Measurements from ENCODE around the gene KLHDC4. TPM values are rescaled to one million over a fixed set of nuclear protein-coding genes. Genes with fewer than 3 reads are reported as not detected.

KLHDC4 gene
- total RNA-seq, 6 experiments from 2014 or later, result 11.6 to 22.7 (median 14.4) TPM

GRCh38 chr16:87736008-87736382 is 29.8 kb downstream of the KLHDC4 start:
- DNase-seq (no peak), ATAC-seq (peak in 1 of 4 donors; percentile 19)
- WGBS (ENCODE audit: insufficient coverage, low coverage, low lambda C conversion rate, missing lambda C conversion rate), result 75% methylated on average over 7 of the region's 12 CpGs
- TF ChIP-seq, protein P1, sequence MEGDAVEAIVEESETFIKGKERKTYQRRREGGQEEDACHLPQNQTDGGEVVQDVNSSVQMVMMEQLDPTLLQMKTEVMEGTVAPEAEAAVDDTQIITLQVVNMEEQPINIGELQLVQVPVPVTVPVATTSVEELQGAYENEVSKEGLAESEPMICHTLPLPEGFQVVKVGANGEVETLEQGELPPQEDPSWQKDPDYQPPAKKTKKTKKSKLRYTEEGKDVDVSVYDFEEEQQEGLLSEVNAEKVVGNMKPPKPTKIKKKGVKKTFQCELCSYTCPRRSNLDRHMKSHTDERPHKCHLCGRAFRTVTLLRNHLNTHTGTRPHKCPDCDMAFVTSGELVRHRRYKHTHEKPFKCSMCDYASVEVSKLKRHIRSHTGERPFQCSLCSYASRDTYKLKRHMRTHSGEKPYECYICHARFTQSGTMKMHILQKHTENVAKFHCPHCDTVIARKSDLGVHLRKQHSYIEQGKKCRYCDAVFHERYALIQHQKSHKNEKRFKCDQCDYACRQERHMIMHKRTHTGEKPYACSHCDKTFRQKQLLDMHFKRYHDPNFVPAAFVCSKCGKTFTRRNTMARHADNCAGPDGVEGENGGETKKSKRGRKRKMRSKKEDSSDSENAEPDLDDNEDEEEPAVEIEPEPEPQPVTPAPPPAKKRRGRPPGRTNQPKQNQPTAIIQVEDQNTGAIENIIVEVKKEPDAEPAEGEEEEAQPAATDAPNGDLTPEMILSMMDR (IDR thresholded peaks at IDR 0.05), result no peak
- no peak for TF ChIP-seq POLR2A (IDR thresholded peaks at IDR 0.05)
- H3K36me3 ChIP-seq, result no peaks in the 10 kb centered on the region
- H3K9me3 ChIP-seq, result no peaks in the 10 kb centered on the region
- H3K27me3 ChIP-seq, result no peaks in the 10 kb centered on the region
- H3K4me3 ChIP-seq, result no peak overlapping the region
- intact Hi-C loops (cut with DNase I), result no loop called here
- H3K27ac ChIP-seq, result no peak overlapping the region
- H3K4me1 ChIP-seq, result no peaks in the 10 kb centered on the region

DNA sequence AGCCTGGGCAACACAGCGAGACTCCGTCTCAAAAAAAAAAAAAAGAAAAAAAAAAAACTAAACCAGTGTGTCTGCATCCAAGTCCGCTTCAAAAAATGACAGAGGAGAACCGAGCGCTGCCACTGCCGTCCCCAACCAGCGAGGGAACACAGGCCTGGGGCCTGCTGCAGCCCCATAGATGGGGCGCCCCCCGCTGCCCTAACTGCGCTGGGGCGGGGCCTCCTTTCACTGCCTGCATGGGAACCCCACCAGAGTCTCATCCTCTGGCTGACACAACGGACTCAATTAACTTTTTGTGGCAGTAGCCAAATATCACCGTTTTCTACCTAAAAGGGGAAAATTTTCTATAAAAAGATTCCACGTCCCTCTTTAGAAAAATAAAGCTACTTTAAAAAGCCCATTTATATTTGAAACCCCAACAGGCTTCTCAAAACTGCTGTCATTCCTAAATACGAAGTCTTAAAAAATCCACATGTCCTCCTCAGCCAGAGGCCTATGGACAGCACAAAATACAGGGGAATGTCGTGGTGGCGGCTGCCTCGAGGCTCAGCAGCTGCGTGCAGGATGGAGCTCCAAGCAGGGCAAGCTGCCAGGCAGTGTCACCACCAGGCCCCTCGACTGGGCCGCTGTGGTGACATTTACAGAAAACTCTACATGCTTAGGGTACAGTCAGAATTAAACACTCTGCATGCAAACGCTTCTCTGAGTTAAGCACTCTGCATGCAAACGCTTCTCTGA is 30.3 kb downstream of the KLHDC4 start:
- no peak for DNase-seq
- 90% methylated on average over 16 of the region's 23 CpGs for WGBS (ENCODE audit: insufficient coverage, low coverage, low lambda C conversion rate, missing lambda C conversion rate)

GRCh38 chr16:87734644-87735043 is 31.1 kb downstream of the KLHDC4 start:
- Histone ChIP-seq H3K4me1 (no peaks in the 10 kb centered on the region), H3K9me3 (no peaks in the 10 kb centered on the region), H3K36me3 (peaks cover 0 to 7% (median 0%) of the 10 kb centered on the region in 4 donors), H3K4me3 (no peak overlapping the region), H3K27me3 (no peaks in the 10 kb centered on the region), H3K27ac (no peak overlapping the region)
- DNase-seq (no peak), ATAC-seq (no peak)
- intact Hi-C loops (cut with DNase I), result no loop called here
- WGBS (ENCODE audit: insufficient coverage, low coverage, low lambda C conversion rate, missing lambda C conversion rate), result 90% methylated on average over 2 of the region's 14 CpGs
- TF ChIP-seq, protein P1 (IDR thresholded peaks at IDR 0.05), result no peak
- no peak for TF ChIP-seq POLR2A (IDR thresholded peaks at IDR 0.05)

More for the DNA sequence above, 30.3 kb downstream of the KLHDC4 start:
- ATAC-seq, result no peak
- H3K36me3 ChIP-seq, result no peaks in the 10 kb centered on the region
- no peaks in the 10 kb centered on the region for H3K27me3 ChIP-seq
- H3K9me3 ChIP-seq, result no peaks in the 10 kb centered on the region
- no peak overlapping the region for H3K4me3 ChIP-seq
- TF ChIP-seq, protein P1 (IDR thresholded peaks at IDR 0.05), result no peak
- TF ChIP-seq POLR2A (IDR thresholded peaks at IDR 0.05), result no peak
- no peaks in the 10 kb centered on the region for H3K4me1 ChIP-seq
- intact Hi-C loops (cut with DNase I), result no loop called here
- H3K27ac ChIP-seq, result no peak overlapping the region

GRCh38 chr16:87733190-87733589 is 32.6 kb downstream of the KLHDC4 start:
- Histone ChIP-seq H3K27ac (no peak overlapping the region), H3K4me1 (no peaks in the 10 kb centered on the region), H3K4me3 (no peak overlapping the region), H3K27me3 (no peaks in the 10 kb centered on the region), H3K9me3 (no peaks in the 10 kb centered on the region), H3K36me3 (peaks cover 0 to 13% (median 2%) of the 10 kb centered on the region in 4 donors)
- DNase-seq (no peak), ATAC-seq (no peak)
- intact Hi-C loops (cut with DNase I), result no loop called here
- no peak for TF ChIP-seq POLR2A (IDR thresholded peaks at IDR 0.05)
- TF ChIP-seq, protein P1 (IDR thresholded peaks at IDR 0.05), result no peak
- WGBS (ENCODE audit: insufficient coverage, low coverage, low lambda C conversion rate, missing lambda C conversion rate), result 78% methylated on average over 8 of the region's 11 CpGs
